ENCODE results near the gene TRPC6. TPM values are rescaled to one million over a fixed set of nuclear protein-coding genes. Genes with fewer than 3 reads are reported as not detected.

TRPC6 gene
- total and polyA plus RNA-seq, 9 of the 15 experiments (the other 6 are each of a cell fraction or from before 2014, with no cell fraction given): not detected

GRCh38 chr11:101553891-101554292, 29.9 kb downstream of the TRPC6 start (continued):
- TF ChIP-seq ZNF77 (CRISPR knock-in tag; IDR thresholded peaks at IDR 0.05) (no peak), ZNF316 (IDR thresholded peaks at IDR 0.05) (no peak), ZNF561 (CRISPR knock-in tag; conservative IDR thresholded peaks at IDR 0.05) (no peak), SOX6 (IDR thresholded peaks at IDR 0.05) (no peak), E2F6 (IDR thresholded peaks at IDR 0.05; ENCODE audit: borderline replicate concordance in 1 of 2, extremely low read depth in 1 of 2, insufficient read depth in 1 of 2, insufficient read length in 1 of 2, low read depth in 1 of 2, low read length in 1 of 2, poor library complexity in 1 of 2, severe bottlenecking in 1 of 2) (no peak), SRSF3 (IDR thresholded peaks at IDR 0.05; ENCODE audit: insufficient read depth, low read length) (no peak), HOMEZ (CRISPR knock-in tag; IDR thresholded peaks at IDR 0.05) (no peak)

- Histone ChIP-seq H3K4me2 (ENCODE audit: insufficient read depth, low read length) (no peak overlapping the region), H3K4me3 (no peak overlapping the region), H3K9me3 (replicated peaks; ENCODE audit: control insufficient read depth, insufficient read depth, low read depth, low read length) (no peaks in the 10 kb centered on the region), H3K79me2 (ENCODE audit: control insufficient read depth, insufficient read depth, low read length) (no peaks in the 10 kb centered on the region), H3K9ac (ENCODE audit: insufficient read depth in 1 of 2, low read depth in 2 of 2, low read length in 2 of 2) (no peak overlapping the region), H3K27ac (ENCODE audit: extremely low read depth, low read depth, low read length) (no peak overlapping the region), H3K36me3 (ENCODE audit: control insufficient read depth, insufficient read depth, low read length) (no peaks in the 10 kb centered on the region), H3K27me3 (ENCODE audit: control insufficient read depth in 2 of 2, insufficient read depth in 2 of 2, low read length in 2 of 2) (no peaks in the 10 kb centered on the region), H4K20me1 (replicated peaks; ENCODE audit: control insufficient read depth, insufficient read depth, low read length) (no peaks in the 10 kb centered on the region), H3K4me1 (replicated peaks in 1 of 2; ENCODE audit: control insufficient read depth in 2 of 2, insufficient read depth in 2 of 2, low read length in 2 of 2) (no peaks in the 10 kb centered on the region), H3K9me1 (ENCODE audit: control insufficient read depth, insufficient read depth, low read length) (no peaks in the 10 kb centered on the region), H2AFZ (ENCODE audit: low read depth, low read length) (no peak overlapping the region)
- WGBS (ENCODE audit: insufficient coverage, low coverage, missing lambda C conversion rate): 0% methylated on average over 2 of the region's 2 CpGs
- ATAC-seq (no peak), FAIRE-seq (no peak), DNase-seq (ENCODE audit: extremely low read depth in 1 of 4, low spot score in 3 of 4) (no peak)
- in situ Hi-C loops (cut with MboI) (no loop called here), intact Hi-C loops (cut with micrococcal nuclease) (no loop called here)
- ChIA-PET CTCF (ENCODE audit: low intra/inter-chr PET ratio) (no interaction called here), POLR2A (no interaction called here)
- BruUV-seq (replicated peaks): no TSS peak
- TF ChIP-seq ZNF354B (CRISPR knock-in tag; IDR thresholded peaks at IDR 0.05) (no peak), NR0B1 (IDR thresholded peaks at IDR 0.05; ENCODE audit: partially characterized antibody) (no peak), RNF219 (CRISPR knock-in tag; IDR thresholded peaks at IDR 0.05) (no peak), XRCC4 (IDR thresholded peaks at IDR 0.05; ENCODE audit: extremely low read depth, insufficient read depth, insufficient read length) (no peak), FOXJ3 (CRISPR knock-in tag; IDR thresholded peaks at IDR 0.05) (no peak), STAT6 (CRISPR knock-in tag; IDR thresholded peaks at IDR 0.05) (no peak)
Observed at GRCh38 chr11:101552888-101553287, 30.9 kb downstream of the TRPC6 start.

Data from K562 (cell line).